Left lung (tissue), 10 donors: ENCODE data around the gene IGFALS. TPM values are rescaled to one million over a fixed set of nuclear protein-coding genes. Genes with fewer than 3 reads are reported as not detected.
A peak's percentile ranks its signal among the peaks of the same experiment; 100 is the strongest.

Source experiments
- ATAC-seq: fragments of 200-7000 bp; cut with Tn5 transposase; one replicate; pipeline ENCODE4 v1.9.1; 2020; ENCODE audit warnings: moderate library complexity
- DNase-seq, 4 donors: peaks; one replicate each; pipeline ENCODE4 v3.0.0-alpha.2; 2013 to 2020
- H3K27ac ChIP-seq, 2 donors: fragments of 200-600 bp; sonication (generic) in 1 of 2; one replicate each; pipeline versions ENCODE4 v1.5.0 to v1.8.0; 2020 to 2021
- H3K27me3 ChIP-seq, 2 donors: fragments of 200-600 bp; sonication (generic) in 1 of 2; one replicate each; pipeline versions ENCODE4 v1.5.0 to v1.8.0; 2020 to 2021
- H3K36me3 ChIP-seq, 2 donors: fragments of 200-600 bp; sonication (generic) in 1 of 2; one replicate each; pipeline versions ENCODE4 v1.5.0 to v1.8.0; 2020 to 2021
- H3K4me1 ChIP-seq, 2 donors: fragments of 200-600 bp; one replicate each; pipeline ENCODE4 v1.8.0; 2021
- H3K4me3 ChIP-seq, 2 donors: fragments of 200-600 bp; sonication (generic) in 1 of 2; one replicate each; pipeline versions ENCODE4 v1.5.0 to v1.8.0; 2020 to 2021; ENCODE audit warnings: mild to moderate bottlenecking in 1 of 2
- H3K9me3 ChIP-seq, 2 donors: fragments of 200-600 bp; sonication (generic) in 1 of 2; one replicate each; pipeline versions ENCODE4 v1.5.0 to v1.8.0; 2020 to 2021
- intact Hi-C, 2 donors: fragments of 100-400 bp; cut with DNase I; formaldehyde crosslinking; loops; one replicate each; pipeline versions ENCODE4 v1.11.2 to v1.14.2; 2022
- polyA plus RNA-seq, 6 donors: library from polyadenylated mRNA; unstranded; fragments of 120-200 nt; gene quantifications; one replicate each; pipeline ENCODE4 v1.2.1, GENCODE V29; 2013; ENCODE audit not compliant: insufficient read length in 6 of 6
- total RNA-seq, 2 donors: library from RNA; stranded (reverse); fragmentation: NEBNext Ultra II Directional; extraction: Animal tissue kit (Norgen Biotek cat#: 25700); gene quantifications; one replicate each; pipeline ENCODE4 v1.2.1, GENCODE V29; 2021
- TF ChIP-seq, protein P1 (sequence below), 2 donors: fragments of 200-600 bp; sonication (generic) in 1 of 2; IDR thresholded peaks; one replicate each; pipeline versions ENCODE4 v1.5.0 to v1.8.0; 2021; ENCODE audit warnings: antibody characterized with exemption in 2 of 2
- donor health status: DM: no; HTN: yes; CAD: no.
- donor health status: DM: no; HTN: no; CAD: no.

IGFALS gene
- total and polyA plus RNA-seq, 8 donors, result 0.37 to 3.3 (median 2.4) TPM

DNA sequence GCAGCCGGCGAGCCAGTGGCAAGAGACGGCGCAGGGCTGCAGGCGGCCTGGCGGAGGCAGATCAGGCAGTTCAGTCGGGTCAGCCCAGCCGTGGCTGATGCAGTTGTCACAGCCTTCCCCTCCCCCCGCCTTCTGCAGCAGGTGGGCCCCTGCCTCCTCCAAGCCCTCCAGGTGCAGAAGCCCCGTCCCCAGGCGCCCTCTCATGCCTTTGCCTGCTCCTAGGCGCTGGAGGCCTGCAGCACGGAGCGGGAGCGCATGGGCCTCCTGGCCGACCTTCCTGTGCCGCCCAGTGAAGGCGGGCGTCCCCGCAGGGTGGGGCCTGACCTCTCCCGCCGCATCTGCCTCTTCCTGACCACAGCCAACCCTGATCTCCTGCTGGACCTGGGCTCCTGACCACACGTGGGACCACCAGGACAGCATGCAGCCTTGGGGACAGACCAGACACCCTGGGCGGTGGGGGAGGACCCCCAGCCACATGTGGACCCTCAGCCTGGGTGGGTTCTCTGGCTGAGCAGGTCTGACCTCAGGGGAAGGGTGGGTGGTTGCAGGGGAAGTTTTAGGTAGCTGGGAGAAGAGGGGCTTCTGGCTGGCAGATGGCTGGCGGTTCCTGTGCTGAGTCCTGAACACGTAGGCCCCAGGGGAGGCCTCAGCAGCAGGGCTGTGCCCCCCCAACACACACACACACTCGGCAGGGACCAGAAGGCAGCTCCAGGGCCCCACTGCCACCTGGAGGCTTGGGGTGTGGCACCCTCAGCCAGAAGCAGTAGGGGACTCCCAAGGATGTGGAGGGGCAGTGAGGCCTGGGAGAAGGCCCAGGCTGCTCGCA is 17.4 kb downstream of the IGFALS start:
- no peaks in the 10 kb centered on the region for H3K9me3 ChIP-seq
- peaks cover 17 to 35% of the 10 kb centered on the region in 2 donors for H3K4me1 ChIP-seq
- intact Hi-C loops, result no loop called here
- TF ChIP-seq, protein P1, sequence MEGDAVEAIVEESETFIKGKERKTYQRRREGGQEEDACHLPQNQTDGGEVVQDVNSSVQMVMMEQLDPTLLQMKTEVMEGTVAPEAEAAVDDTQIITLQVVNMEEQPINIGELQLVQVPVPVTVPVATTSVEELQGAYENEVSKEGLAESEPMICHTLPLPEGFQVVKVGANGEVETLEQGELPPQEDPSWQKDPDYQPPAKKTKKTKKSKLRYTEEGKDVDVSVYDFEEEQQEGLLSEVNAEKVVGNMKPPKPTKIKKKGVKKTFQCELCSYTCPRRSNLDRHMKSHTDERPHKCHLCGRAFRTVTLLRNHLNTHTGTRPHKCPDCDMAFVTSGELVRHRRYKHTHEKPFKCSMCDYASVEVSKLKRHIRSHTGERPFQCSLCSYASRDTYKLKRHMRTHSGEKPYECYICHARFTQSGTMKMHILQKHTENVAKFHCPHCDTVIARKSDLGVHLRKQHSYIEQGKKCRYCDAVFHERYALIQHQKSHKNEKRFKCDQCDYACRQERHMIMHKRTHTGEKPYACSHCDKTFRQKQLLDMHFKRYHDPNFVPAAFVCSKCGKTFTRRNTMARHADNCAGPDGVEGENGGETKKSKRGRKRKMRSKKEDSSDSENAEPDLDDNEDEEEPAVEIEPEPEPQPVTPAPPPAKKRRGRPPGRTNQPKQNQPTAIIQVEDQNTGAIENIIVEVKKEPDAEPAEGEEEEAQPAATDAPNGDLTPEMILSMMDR (IDR thresholded peaks at IDR 0.05), result no peak
- ATAC-seq (no peak), DNase-seq (no peak)
- H3K36me3 ChIP-seq, result peaks cover 0 to 50% of the 10 kb centered on the region in 2 donors
- H3K27me3 ChIP-seq, result no peaks in the 10 kb centered on the region
- no peak overlapping the region for H3K27ac ChIP-seq
- H3K4me3 ChIP-seq, result no peak overlapping the region

DNA sequence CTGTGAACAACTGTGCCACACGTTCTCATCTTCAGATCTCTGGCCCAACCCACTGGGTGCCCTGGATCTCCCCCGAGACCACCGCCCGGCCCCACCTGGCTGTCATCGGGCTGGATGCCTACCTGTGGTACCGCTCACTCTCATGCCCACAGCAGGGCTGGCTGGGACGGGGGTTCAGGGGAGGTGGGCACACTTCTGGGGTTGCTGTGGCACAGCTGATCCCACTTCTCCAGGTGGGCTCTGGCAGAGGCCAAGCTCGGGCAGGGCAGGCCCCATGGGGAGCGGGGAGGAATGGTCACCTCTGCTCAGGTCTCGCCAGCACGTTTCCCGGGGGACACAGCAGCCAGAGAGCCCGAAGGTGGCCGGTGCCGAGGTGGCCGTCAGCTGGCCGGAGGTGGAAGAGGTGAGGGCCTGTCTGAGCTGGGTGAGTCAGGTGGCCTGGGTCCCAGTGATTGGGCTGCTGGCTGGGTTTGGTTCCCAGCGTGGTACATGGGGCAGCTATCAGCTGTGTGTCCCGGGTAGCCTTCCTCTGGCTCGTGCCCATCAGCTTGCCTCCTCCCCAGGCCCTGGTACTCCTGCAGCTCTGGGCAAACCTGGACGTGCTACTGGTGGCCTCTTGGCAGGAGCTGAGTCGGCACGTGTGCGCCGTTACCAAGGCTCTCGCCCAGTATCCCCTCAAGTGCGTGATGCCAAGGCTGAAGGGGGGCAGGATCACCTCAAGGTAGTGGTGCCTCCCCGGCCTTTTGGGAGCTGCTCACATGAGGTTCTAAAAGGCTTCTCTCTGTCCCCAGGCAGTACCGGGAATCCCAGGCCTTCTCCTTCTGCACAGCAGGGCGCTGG is 18.3 kb downstream of the IGFALS start:
- Histone ChIP-seq H3K9me3 (no peaks in the 10 kb centered on the region), H3K4me3 (no peak overlapping the region), H3K27me3 (no peaks in the 10 kb centered on the region), H3K36me3 (peaks cover 0 to 47% of the 10 kb centered on the region in 2 donors), H3K4me1 (peaks cover 21 to 40% of the 10 kb centered on the region in 2 donors), H3K27ac (no peak overlapping the region)
- no peak for ATAC-seq
- DNase-seq, result no peak
- intact Hi-C loops, result no loop called here
- TF ChIP-seq, protein P1 (IDR thresholded peaks at IDR 0.05), result no peak

DNA sequence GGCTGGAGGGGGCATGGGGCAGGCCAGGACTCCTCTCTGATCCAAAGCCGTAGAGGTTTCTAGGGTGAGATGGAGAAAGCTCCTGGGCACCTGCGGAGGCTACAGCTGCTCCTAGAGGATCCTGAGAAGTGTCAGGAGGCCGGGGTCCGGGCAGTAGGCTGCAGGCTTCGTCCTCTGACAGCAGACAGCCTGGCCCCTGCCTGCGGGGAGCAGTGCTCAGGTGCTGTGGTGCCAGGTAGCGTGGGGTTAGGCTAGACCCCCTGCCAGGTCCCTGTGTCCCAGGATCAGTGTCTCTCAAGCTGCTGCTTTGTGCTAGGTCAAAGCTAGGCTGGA is 19.1 kb downstream of the IGFALS start:
- Histone ChIP-seq H3K9me3 (no peaks in the 10 kb centered on the region), H3K4me3 (peak overlapping the region in 1 of 2 donors; percentile 86), H3K36me3 (peaks cover 0 to 42% of the 10 kb centered on the region in 2 donors), H3K27ac (peak overlapping the region in 1 of 2 donors; percentile 93), H3K4me1 (peaks cover 24 to 47% of the 10 kb centered on the region in 2 donors), H3K27me3 (no peaks in the 10 kb centered on the region)
- TF ChIP-seq, protein P1 (IDR thresholded peaks at IDR 0.05), result no peak
- DNase-seq, result no peak
- intact Hi-C loops, result no loop called here
- no peak for ATAC-seq

DNA sequence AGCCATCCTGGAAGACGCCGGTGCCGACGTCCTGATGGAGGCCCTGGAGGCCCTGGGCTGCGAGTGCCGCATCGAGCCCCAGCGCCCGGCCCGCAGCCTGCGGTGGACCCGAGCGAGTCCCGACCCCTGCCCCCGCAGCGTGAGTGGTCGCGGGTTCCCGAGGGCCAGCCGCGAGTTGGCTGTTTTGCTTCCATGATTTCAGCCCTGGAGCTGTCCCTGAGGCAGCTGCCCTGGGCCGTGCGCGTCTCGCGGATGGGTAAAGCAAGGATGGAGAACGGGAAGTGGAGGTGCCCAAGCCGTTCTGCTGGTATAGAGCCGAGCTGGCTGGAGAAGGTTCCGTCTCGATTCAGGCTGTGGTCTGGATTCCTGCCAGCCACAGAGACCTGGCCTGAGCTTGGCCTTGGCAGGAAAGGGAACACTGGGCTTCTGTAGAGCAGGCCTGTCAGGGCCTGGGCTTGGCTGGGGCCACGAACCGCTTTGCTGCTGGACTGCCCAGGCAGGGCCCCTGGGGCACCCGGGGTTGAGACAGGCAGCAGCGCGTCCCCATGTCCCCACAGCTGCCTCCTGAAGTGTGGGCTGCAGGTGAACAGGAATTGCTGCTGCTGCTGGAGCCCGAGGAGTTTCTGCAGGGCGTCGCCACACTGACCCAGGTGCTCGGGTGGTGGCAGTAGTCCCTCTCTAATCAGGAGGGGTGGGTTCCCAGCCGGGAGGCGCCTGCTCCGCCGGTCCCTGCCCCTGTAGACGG is 19.6 kb downstream of the IGFALS start:
- TF ChIP-seq, protein P1 (IDR thresholded peaks at IDR 0.05), result no peak
- Histone ChIP-seq H3K4me1 (peaks cover 24 to 47% of the 10 kb centered on the region in 2 donors), H3K4me3 (peak overlapping the region; percentile 86 to 93), H3K36me3 (peaks cover 0 to 46% of the 10 kb centered on the region in 2 donors), H3K9me3 (no peaks in the 10 kb centered on the region), H3K27ac (peak overlapping the region; percentile 89 to 93), H3K27me3 (no peaks in the 10 kb centered on the region)
- intact Hi-C loops, result no loop called here
- DNase-seq (no peak), ATAC-seq (peak; percentile 2)
